ACC112 (cell line): ENCODE data around the gene ARHGAP45.
A peak's percentile ranks its signal among the peaks of the same experiment; 100 is the strongest.

Experiments used
- H2AFZ ChIP-seq: fragments of 200-600 bp; sonication (generic); one replicate; pipeline ENCODE4 v1.6.0; 2017; ENCODE audit warnings: antibody characterized with exemption, low read length; ENCODE audit not compliant: unreplicated experiment
- H3K27ac ChIP-seq: fragments of 200-600 bp; sonication (generic); 2 replicates; pipeline ENCODE4 v1.5.1; 2014; ENCODE audit warnings: low read depth, mild to moderate bottlenecking, antibody characterized with exemption, low read length, moderate library complexity
- H3K27me3 ChIP-seq: fragments of 200-600 bp; sonication (generic); 2 replicates; pipeline ENCODE4 v1.6.1; 2014; ENCODE audit warnings: mild to moderate bottlenecking, antibody characterized with exemption, low read length, moderate library complexity, mixed read lengths; ENCODE audit not compliant: insufficient read depth
- H3K36me3 ChIP-seq: fragments of 200-600 bp; sonication (generic); 2 replicates; pipeline ENCODE4 v1.6.1; 2016; ENCODE audit warnings: mild to moderate bottlenecking, antibody characterized with exemption, low read length, moderate library complexity, mixed read lengths; ENCODE audit not compliant: insufficient read depth
- H3K4me1 ChIP-seq: fragments of 200-600 bp; sonication (generic); one replicate; pipeline ENCODE4 v1.6.1; 2016; ENCODE audit warnings: low read length, mixed read lengths; ENCODE audit not compliant: insufficient read depth, unreplicated experiment, control insufficient read depth
- H3K4me3 ChIP-seq: fragments of 200-600 bp; sonication (generic); 2 replicates; pipeline ENCODE4 v1.5.1; 2014; ENCODE audit warnings: mild to moderate bottlenecking, low read depth, low read length
- H3K79me2 ChIP-seq: fragments of 200-600 bp; sonication (generic); one replicate; pipeline ENCODE4 v1.6.0; 2016; ENCODE audit warnings: low read length; ENCODE audit not compliant: control insufficient read depth, unreplicated experiment, insufficient read depth

ARHGAP45 gene

GRCh38 chr19:1076951-1077350 is 10.0 kb downstream of the ARHGAP45 start:
- no peaks in the 10 kb centered on the region for H3K79me2 ChIP-seq
- H3K4me1 ChIP-seq: no peaks in the 10 kb centered on the region
- no peak overlapping the region for H3K27ac ChIP-seq
- H3K27me3 ChIP-seq: no peaks in the 10 kb centered on the region
- no peaks in the 10 kb centered on the region for H3K36me3 ChIP-seq
- H3K4me3 ChIP-seq: no peak overlapping the region
- no peak overlapping the region for H2AFZ ChIP-seq

- Histone ChIP-seq H3K27me3 (no peaks in the 10 kb centered on the region), H3K36me3 (no peaks in the 10 kb centered on the region), H2AFZ (no peak overlapping the region), H3K79me2 (no peaks in the 10 kb centered on the region), H3K4me3 (no peak overlapping the region), H3K4me1 (no peaks in the 10 kb centered on the region), H3K27ac (no peak overlapping the region)
These were observed 12.7 kb downstream of the ARHGAP45 start for GRCh38 chr19:1079566-1080111.

- no peaks in the 10 kb centered on the region for H3K27me3 ChIP-seq
- H3K4me1 ChIP-seq: no peaks in the 10 kb centered on the region
- H3K79me2 ChIP-seq: no peaks in the 10 kb centered on the region
- H3K36me3 ChIP-seq: no peaks in the 10 kb centered on the region
- H3K4me3 ChIP-seq: no peak overlapping the region
- H2AFZ ChIP-seq: no peak overlapping the region
- no peak overlapping the region for H3K27ac ChIP-seq
These were observed 13.6 kb downstream of the ARHGAP45 start for GRCh38 chr19:1080360-1081161.

- Histone ChIP-seq H3K27ac (no peak overlapping the region), H3K4me3 (no peak overlapping the region), H3K36me3 (no peaks in the 10 kb centered on the region), H2AFZ (no peak overlapping the region), H3K27me3 (no peaks in the 10 kb centered on the region), H3K79me2 (no peaks in the 10 kb centered on the region), H3K4me1 (no peaks in the 10 kb centered on the region)
These were observed 14.6 kb downstream of the ARHGAP45 start for GRCh38 chr19:1081301-1082164.

GRCh38 chr19:1082165-1082927 is 15.4 kb downstream of the ARHGAP45 start:
- no peak overlapping the region for H3K27ac ChIP-seq

GRCh38 chr19:1082928-1083816 is 16.2 kb downstream of the ARHGAP45 start:
- Histone ChIP-seq H2AFZ (no peak overlapping the region), H3K27ac (no peak overlapping the region), H3K27me3 (no peaks in the 10 kb centered on the region), H3K36me3 (no peaks in the 10 kb centered on the region), H3K79me2 (no peaks in the 10 kb centered on the region), H3K4me3 (no peak overlapping the region), H3K4me1 (no peaks in the 10 kb centered on the region)

More at GRCh38 chr19:1082165-1082927, 15.4 kb downstream of the ARHGAP45 start:
- Histone ChIP-seq H2AFZ (no peak overlapping the region), H3K36me3 (no peaks in the 10 kb centered on the region), H3K4me1 (no peaks in the 10 kb centered on the region), H3K27me3 (no peaks in the 10 kb centered on the region), H3K79me2 (no peaks in the 10 kb centered on the region), H3K4me3 (peak overlapping the region; percentile 40; the same call in 1 of the 2 replicates)

GRCh38 chr19:1084024-1084868 is 17.3 kb downstream of the ARHGAP45 start:
- Histone ChIP-seq H3K27me3 (no peaks in the 10 kb centered on the region), H2AFZ (no peak overlapping the region), H3K36me3 (no peaks in the 10 kb centered on the region), H3K27ac (no peak overlapping the region), H3K4me1 (no peaks in the 10 kb centered on the region), H3K4me3 (no peak overlapping the region), H3K79me2 (no peaks in the 10 kb centered on the region)

GRCh38 chr19:1085053-1085658 is 18.2 kb downstream of the ARHGAP45 start:
- Histone ChIP-seq H3K27ac (no peak overlapping the region), H3K27me3 (no peaks in the 10 kb centered on the region), H3K4me3 (no peak overlapping the region), H3K4me1 (no peaks in the 10 kb centered on the region), H3K79me2 (no peaks in the 10 kb centered on the region), H2AFZ (no peak overlapping the region), H3K36me3 (no peaks in the 10 kb centered on the region)
